ENCODE data around the gene PDE9A. TPM values are rescaled to one million over a fixed set of nuclear protein-coding genes. Genes with fewer than 3 reads are reported as not detected.

PDE9A gene
- total and polyA plus RNA-seq, 2 experiments from 2014 or later, result not detected

DNA sequence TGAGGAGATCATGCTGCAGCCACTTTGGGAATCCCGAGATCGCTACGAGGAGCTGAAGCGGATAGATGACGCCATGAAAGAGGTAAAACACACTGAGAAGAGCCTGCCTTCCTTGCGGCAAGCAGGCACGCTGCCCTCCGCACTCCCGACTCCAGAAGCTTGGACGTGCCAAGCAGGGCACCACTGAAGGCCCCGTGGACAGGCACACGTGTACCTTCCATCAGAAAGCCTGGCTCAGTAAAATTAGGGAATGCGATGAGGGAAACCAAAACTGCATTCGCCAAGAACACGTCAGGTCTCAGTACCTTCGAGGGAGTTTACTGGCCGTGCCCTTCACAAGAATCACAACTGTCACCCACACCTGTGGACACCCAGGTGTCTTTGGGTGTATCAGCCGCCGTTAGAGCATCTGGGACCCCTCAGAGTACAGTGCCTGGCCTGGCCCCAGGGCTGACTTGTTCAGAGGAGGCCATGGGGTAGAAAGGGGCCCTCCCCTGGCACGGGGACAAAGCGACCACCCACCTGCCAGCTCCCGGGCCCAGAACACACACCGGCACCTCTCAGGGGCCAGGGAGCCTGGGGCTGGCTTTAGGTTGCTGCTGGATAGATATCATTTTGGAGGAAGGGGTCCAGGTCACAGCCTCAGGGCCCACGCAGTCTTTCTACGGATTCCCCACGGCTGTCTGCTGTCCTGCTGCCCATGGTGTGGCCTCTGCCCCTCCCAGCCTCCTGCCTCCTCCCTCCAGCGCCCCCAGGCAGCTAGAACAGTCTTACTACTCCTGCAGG, 117.5 kb downstream of the PDE9A start:
- Histone ChIP-seq H3K36me3 (ENCODE audit: low read depth) (no peaks in the 10 kb centered on the region), H2AFZ (no peak overlapping the region), H3K79me2 (ENCODE audit: insufficient read depth) (no peaks in the 10 kb centered on the region), H3F3A (ENCODE audit: insufficient read depth) (no peaks in the 10 kb centered on the region), H4K20me1 (ENCODE audit: insufficient read depth) (no peaks in the 10 kb centered on the region), H3K4me3 (no peak overlapping the region), H3K27ac (no peak overlapping the region), H3K9me3 (ENCODE audit: low read depth) (no peaks in the 10 kb centered on the region), H3K27me3 (replicated peaks; ENCODE audit: insufficient read depth) (peaks cover 4% of the 10 kb centered on the region; the same call in 1 of the 2 replicates), H3K4me1 (ENCODE audit: insufficient read depth) (no peaks in the 10 kb centered on the region), H3K9me2 (ENCODE audit: insufficient read depth) (no peaks in the 10 kb centered on the region), H3K9ac (no peak overlapping the region), H3K4me2 (ENCODE audit: unreplicated experiment) (no peak overlapping the region)
- WGBS, 2 experiments (ENCODE audit: low coverage in 1 of 2, low lambda C conversion rate in 2 of 2, missing lambda C conversion rate in 2 of 2), result 69 to 77% methylated on average over 26 to 27 of the region's 27 CpGs
- no peak for DNase-seq
- TF ChIP-seq EZH2 (IDR thresholded peaks at IDR 0.05; ENCODE audit: insufficient read depth, poor library complexity, severe bottlenecking), result no peak
- TF ChIP-seq EZH2phosphoT487 (IDR thresholded peaks at IDR 0.05; ENCODE audit: insufficient read depth, low read depth), result no peak
- in situ Hi-C loops (cut with MboI), result no loop called here

DNA sequence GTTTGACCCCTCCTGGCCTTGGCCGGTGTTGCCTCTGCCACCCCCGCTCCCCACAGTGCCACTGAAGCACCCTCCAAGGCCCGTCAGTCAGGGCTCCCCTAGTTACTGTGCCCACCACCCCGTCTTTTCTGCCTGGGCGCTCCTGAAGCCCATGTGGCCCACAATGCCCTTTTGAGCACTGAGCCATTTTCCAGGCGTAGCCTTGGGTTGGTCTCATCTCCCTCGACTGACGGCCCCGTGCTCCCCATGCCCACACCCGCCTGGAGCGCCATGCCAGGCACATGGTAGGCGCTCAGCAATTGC, 118.0 kb downstream of the PDE9A start:
- DNase-seq, result no peak
- Histone ChIP-seq H3K27me3 (replicated peaks; ENCODE audit: insufficient read depth) (peaks cover 4% of the 10 kb centered on the region; the same call in 1 of the 2 replicates), H3K4me1 (ENCODE audit: insufficient read depth) (no peaks in the 10 kb centered on the region), H3K4me2 (ENCODE audit: unreplicated experiment) (no peak overlapping the region), H3K36me3 (ENCODE audit: low read depth) (no peaks in the 10 kb centered on the region), H3K4me3 (no peak overlapping the region), H4K20me1 (ENCODE audit: insufficient read depth) (no peaks in the 10 kb centered on the region), H2AFZ (no peak overlapping the region), H3K79me2 (ENCODE audit: insufficient read depth) (no peaks in the 10 kb centered on the region), H3K9me3 (ENCODE audit: low read depth) (no peaks in the 10 kb centered on the region), H3K27ac (no peak overlapping the region), H3K9me2 (ENCODE audit: insufficient read depth) (no peaks in the 10 kb centered on the region), H3F3A (ENCODE audit: insufficient read depth) (no peaks in the 10 kb centered on the region), H3K9ac (no peak overlapping the region)
- 63 to 74% methylated on average over 12 of the region's 12 CpGs for WGBS, 2 experiments (ENCODE audit: low coverage in 1 of 2, low lambda C conversion rate in 2 of 2, missing lambda C conversion rate in 2 of 2)
- TF ChIP-seq EZH2phosphoT487 (IDR thresholded peaks at IDR 0.05; ENCODE audit: insufficient read depth, low read depth) (no peak), EZH2 (IDR thresholded peaks at IDR 0.05; ENCODE audit: insufficient read depth, poor library complexity, severe bottlenecking) (no peak)
- in situ Hi-C loops (cut with MboI), result no loop called here

DNA sequence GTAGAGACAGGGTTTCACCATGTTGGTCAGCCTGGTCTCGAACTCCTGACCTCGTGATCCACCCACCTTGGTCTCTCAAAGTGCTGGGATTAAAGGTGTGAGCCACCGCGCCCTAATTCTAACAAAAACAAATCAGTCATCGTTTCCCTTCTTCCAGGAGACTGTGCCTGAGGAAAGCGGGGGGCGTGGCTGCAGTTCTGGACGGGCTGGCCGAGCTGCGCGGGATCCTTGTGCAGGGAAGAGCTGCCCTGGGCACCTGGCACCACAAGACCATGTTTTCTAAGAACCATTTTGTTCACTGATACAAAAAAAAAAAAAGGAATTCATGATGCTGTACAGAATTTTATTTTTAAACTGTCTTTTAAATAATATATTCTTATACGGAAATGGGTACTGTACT, 121.7 kb downstream of the PDE9A start:
- 75% methylated on average over 12 of the region's 12 CpGs for WGBS, 2 experiments (ENCODE audit: low coverage in 1 of 2, low lambda C conversion rate in 2 of 2, missing lambda C conversion rate in 2 of 2)
- Histone ChIP-seq H3K4me3 (no peak overlapping the region), H3K27ac (no peak overlapping the region), H3K9ac (no peak overlapping the region), H3K36me3 (ENCODE audit: low read depth) (no peaks in the 10 kb centered on the region), H4K20me1 (ENCODE audit: insufficient read depth) (no peaks in the 10 kb centered on the region), H3K4me2 (ENCODE audit: unreplicated experiment) (no peak overlapping the region), H3K79me2 (ENCODE audit: insufficient read depth) (no peaks in the 10 kb centered on the region), H3K4me1 (ENCODE audit: insufficient read depth) (no peaks in the 10 kb centered on the region), H3K27me3 (replicated peaks; ENCODE audit: insufficient read depth) (peaks cover 26% of the 10 kb centered on the region), H3F3A (ENCODE audit: insufficient read depth) (no peaks in the 10 kb centered on the region), H3K9me2 (ENCODE audit: insufficient read depth) (no peaks in the 10 kb centered on the region), H3K9me3 (ENCODE audit: low read depth) (no peaks in the 10 kb centered on the region), H2AFZ (no peak overlapping the region)
- no peak for DNase-seq
- in situ Hi-C loops (cut with MboI), result no loop called here
- TF ChIP-seq EZH2phosphoT487 (IDR thresholded peaks at IDR 0.05; ENCODE audit: insufficient read depth, low read depth), result no peak
- no peak for TF ChIP-seq EZH2 (IDR thresholded peaks at IDR 0.05; ENCODE audit: insufficient read depth, poor library complexity, severe bottlenecking)

DNA sequence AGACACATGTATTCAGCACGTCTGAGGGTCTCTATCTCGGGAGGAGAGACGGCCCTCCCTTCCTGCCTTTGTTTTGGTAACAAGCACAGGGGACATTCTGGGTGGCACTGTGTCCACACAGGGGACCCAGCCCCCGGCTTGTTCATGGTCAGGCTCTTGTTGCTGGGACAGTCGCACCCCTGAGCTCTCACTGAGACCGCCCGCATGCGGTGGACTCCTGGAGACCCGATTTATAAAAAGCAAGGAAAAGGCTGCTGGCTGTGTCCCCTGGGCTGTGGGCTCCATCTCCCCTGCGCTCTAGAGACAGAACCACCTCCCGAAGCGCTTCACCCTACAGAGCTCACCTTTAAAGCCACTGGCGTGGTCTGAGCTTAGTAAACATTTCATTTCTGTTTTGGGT, 122.5 kb downstream of the PDE9A start:
- no peaks in the 10 kb centered on the region for H3K9me2 ChIP-seq (ENCODE audit: insufficient read depth)
- no peak for DNase-seq
- no peaks in the 10 kb centered on the region for H3K36me3 ChIP-seq (ENCODE audit: low read depth)
- in situ Hi-C loops (cut with MboI), result no loop called here
- no peaks in the 10 kb centered on the region for H3K4me1 ChIP-seq (ENCODE audit: insufficient read depth)
- H3K4me2 ChIP-seq (ENCODE audit: unreplicated experiment), result no peak overlapping the region
- H2AFZ ChIP-seq, result no peak overlapping the region
- no peak for TF ChIP-seq EZH2 (IDR thresholded peaks at IDR 0.05; ENCODE audit: insufficient read depth, poor library complexity, severe bottlenecking)
- no peak for TF ChIP-seq EZH2phosphoT487 (IDR thresholded peaks at IDR 0.05; ENCODE audit: insufficient read depth, low read depth)
- no peak overlapping the region for H3K4me3 ChIP-seq
- 51 to 62% methylated on average over 13 of the region's 13 CpGs for WGBS, 2 experiments (ENCODE audit: low coverage in 1 of 2, low lambda C conversion rate in 2 of 2, missing lambda C conversion rate in 2 of 2)
- H3K27me3 ChIP-seq (replicated peaks; ENCODE audit: insufficient read depth), result peaks cover 33% of the 10 kb centered on the region
- H3K9me3 ChIP-seq (ENCODE audit: low read depth), result no peaks in the 10 kb centered on the region
- no peaks in the 10 kb centered on the region for H3K79me2 ChIP-seq (ENCODE audit: insufficient read depth)
- no peaks in the 10 kb centered on the region for H4K20me1 ChIP-seq (ENCODE audit: insufficient read depth)
- no peak overlapping the region for H3K27ac ChIP-seq
- no peak overlapping the region for H3K9ac ChIP-seq
- no peaks in the 10 kb centered on the region for H3F3A ChIP-seq (ENCODE audit: insufficient read depth)
